ENCODE measurements around the gene RTBDN. TPM values are rescaled to one million over a fixed set of nuclear protein-coding genes. Genes with fewer than 3 reads are reported as not detected.

RTBDN gene
- total RNA-seq, 4 donors from 2014 or later = not detected

GRCh38 chr19:12782424-12783290 is 51.7 kb downstream of the RTBDN start:
- DNase-seq (ENCODE audit: low spot score) = no peak
- peak; percentile 69 for ATAC-seq (ENCODE audit: low FRiP score)

GRCh38 chr19:12782174-12782423 is 52.3 kb downstream of the RTBDN start:
- TF ChIP-seq, protein P1, sequence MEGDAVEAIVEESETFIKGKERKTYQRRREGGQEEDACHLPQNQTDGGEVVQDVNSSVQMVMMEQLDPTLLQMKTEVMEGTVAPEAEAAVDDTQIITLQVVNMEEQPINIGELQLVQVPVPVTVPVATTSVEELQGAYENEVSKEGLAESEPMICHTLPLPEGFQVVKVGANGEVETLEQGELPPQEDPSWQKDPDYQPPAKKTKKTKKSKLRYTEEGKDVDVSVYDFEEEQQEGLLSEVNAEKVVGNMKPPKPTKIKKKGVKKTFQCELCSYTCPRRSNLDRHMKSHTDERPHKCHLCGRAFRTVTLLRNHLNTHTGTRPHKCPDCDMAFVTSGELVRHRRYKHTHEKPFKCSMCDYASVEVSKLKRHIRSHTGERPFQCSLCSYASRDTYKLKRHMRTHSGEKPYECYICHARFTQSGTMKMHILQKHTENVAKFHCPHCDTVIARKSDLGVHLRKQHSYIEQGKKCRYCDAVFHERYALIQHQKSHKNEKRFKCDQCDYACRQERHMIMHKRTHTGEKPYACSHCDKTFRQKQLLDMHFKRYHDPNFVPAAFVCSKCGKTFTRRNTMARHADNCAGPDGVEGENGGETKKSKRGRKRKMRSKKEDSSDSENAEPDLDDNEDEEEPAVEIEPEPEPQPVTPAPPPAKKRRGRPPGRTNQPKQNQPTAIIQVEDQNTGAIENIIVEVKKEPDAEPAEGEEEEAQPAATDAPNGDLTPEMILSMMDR (IDR thresholded peaks at IDR 0.05) = no peak
- DNase-seq (ENCODE audit: low spot score) (no peak), ATAC-seq (ENCODE audit: low FRiP score) (no peak)

More at GRCh38 chr19:12782424-12783290, 51.7 kb downstream of the RTBDN start:
- TF ChIP-seq, protein P1 (IDR thresholded peaks at IDR 0.05) = no peak

DNA sequence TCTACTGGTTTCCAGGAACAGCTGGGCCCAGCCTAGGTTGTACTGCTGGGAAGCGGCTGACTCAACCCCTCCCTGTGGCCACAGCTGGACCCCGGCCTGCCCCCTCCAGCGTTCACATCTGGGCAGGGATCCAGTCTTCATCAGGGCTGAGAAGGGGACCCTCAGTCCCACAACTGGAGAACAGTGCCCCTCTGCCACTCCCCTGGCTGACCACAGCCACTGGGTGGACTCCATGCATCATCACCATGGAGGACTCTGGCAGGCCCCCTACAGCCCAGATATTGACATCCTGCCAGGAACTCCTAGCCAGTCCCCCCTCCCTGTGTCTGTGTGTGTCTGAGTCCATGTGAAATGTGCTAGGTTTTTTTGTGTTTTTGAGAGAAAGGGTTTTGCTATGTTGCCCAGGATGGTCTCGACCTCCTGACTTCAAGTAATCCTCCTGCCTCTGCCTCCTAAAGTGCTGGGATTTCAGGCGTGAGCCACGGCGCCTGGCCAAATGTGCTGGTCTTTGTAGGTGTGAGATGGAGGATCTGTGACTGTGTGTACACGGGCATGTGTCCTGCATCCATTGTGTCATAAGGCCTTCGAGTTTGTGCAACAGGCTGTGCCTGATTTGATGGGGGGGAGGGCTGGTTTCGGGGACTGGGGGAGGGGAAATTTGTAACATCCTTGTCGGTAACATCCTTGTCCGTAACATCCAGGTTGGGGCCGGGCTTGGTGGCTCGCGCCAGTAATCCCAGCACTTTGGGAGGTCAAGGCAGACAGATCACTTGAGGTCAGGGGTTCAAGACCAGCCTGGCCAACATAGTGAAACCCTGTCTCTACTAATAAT is 55.0 kb downstream of the RTBDN start:
- TF ChIP-seq, protein P1 (IDR thresholded peaks at IDR 0.05) = no peak
- DNase-seq (ENCODE audit: low spot score) (no peak), ATAC-seq (ENCODE audit: low FRiP score) (peak; percentile 25)

DNA sequence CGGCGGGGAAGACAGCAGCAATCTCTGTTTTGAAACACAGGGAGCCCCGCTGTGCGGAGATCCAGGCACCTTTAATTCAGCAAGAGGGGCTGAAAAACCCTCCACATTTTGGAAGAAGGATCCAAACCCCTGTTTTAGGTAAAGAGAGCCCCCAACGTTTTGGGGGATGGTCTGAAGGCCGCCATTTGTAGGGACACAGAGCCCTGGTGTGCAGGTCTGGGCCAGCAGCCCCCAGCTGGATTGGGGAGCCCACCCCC is 55.5 kb downstream of the RTBDN start:
- TF ChIP-seq, protein P1 (IDR thresholded peaks at IDR 0.05) = no peak
- DNase-seq (ENCODE audit: low spot score) (no peak), ATAC-seq (ENCODE audit: low FRiP score) (no peak)

- ATAC-seq (ENCODE audit: low FRiP score) (peak; percentile 21), DNase-seq (ENCODE audit: low spot score) (no peak)
- TF ChIP-seq, protein P1 (IDR thresholded peaks at IDR 0.05) = no peak
Observed at GRCh38 chr19:12778017-12778904, 56.1 kb downstream of the RTBDN start.

DNA sequence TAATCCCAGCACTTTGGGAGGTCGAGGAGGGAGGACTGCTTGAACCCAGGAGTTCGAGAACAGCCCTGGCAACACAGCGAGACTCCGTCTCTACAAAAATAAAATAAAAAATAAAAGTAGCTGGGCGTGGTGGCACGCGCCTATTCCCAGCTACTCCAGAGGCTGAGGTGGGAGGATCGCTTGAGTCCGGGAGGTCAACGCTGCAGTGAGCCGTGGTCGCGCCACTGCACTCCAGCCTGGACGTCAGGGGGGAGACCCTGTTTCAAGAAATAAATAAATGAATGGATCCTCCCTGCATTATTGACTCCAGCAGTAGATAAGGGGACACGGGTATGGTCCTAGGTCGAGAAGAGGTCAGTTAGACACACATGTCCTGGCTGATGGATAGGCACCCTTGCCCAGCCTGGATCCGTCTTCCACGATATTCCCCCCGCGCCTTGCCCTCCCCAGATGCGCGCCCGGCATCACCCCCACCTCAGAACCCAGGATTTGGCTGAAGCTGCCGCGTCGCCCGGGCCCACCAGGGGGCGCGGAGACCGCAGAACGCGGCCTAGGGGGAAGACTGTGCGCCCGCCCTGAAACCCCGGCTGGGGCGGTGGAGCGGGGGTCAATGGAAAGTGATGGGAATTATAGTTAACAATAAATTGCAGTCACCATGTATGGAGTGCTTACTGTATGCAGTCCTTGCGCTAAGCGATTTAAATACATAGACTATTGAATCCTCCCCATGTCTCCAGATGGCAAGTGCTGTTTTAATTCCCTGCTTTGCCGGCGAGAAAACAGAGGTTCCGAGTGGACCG is 57.0 kb downstream of the RTBDN start:
- DNase-seq (ENCODE audit: low spot score) (no peak), ATAC-seq (ENCODE audit: low FRiP score) (peak; percentile 53)
- TF ChIP-seq, protein P1 (IDR thresholded peaks at IDR 0.05) = peak in 2 of 3 donors; percentile 87 to 96

All from omental fat pad (tissue), 4 donors.